Hepatocyte (in vitro differentiated cells): ENCODE measurements around the gene STIP1. TPM values are rescaled to one million over a fixed set of nuclear protein-coding genes. Genes with fewer than 3 reads are reported as not detected.
"Not testable (repeated sequence)": the region's sequence is repeated elsewhere in the genome, so short reads cannot be mapped to it uniquely, and the experiment has no call there.

Experiments
- DNase-seq: peaks from one replicate; pipeline ENCODE4 v3.0.0-alpha.2; 2016; ENCODE audit warnings: low spot score
- H2AFZ ChIP-seq: fragments of 200-600 bp; sonication (generic); 2 replicates; pipeline ENCODE4 v1.6.0; 2016; ENCODE audit warnings: antibody characterized with exemption, mild to moderate bottlenecking
- H3K27ac ChIP-seq: fragments of 200-600 bp; sonication (generic); 2 replicates; pipeline ENCODE4 v1.5.1; 2016; ENCODE audit warnings: mild to moderate bottlenecking
- H3K27me3 ChIP-seq: fragments of 200-600 bp; sonication (generic); 2 replicates; pipeline ENCODE4 v1.6.1; 2016
- H3K36me3 ChIP-seq: fragments of 200-600 bp; sonication (generic); replicated peaks from 2 replicates; pipeline ENCODE4 v1.5.1; 2016; ENCODE audit warnings: low read depth; ENCODE audit not compliant: insufficient read depth
- H3K4me1 ChIP-seq: fragments of 200-600 bp; sonication (generic); 2 replicates; pipeline ENCODE4 v1.5.1; 2016; ENCODE audit warnings: mild to moderate bottlenecking, moderate library complexity; ENCODE audit not compliant: insufficient read depth
- H3K4me2 ChIP-seq: fragments of 200-600 bp; sonication (generic); 2 replicates; pipeline ENCODE4 v1.6.0; 2016
- H3K4me3 ChIP-seq: fragments of 200-600 bp; sonication (generic); 2 replicates; pipeline ENCODE4 v1.5.1; 2016; ENCODE audit warnings: mild to moderate bottlenecking
- H3K79me2 ChIP-seq: fragments of 200-600 bp; sonication (generic); 2 replicates; pipeline ENCODE4 v1.6.0; 2017; ENCODE audit warnings: mild to moderate bottlenecking
- H3K9me2 ChIP-seq: fragments of 200-600 bp; sonication (generic); replicated peaks from 2 replicates; pipeline ENCODE4 v1.6.0; 2017; ENCODE audit warnings: mild to moderate bottlenecking; ENCODE audit not compliant: insufficient read depth
- H3K9me3 ChIP-seq: fragments of 200-600 bp; sonication (generic); 2 replicates; pipeline ENCODE4 v1.5.1; 2016; ENCODE audit warnings: low read depth, mild to moderate bottlenecking
- H4K20me1 ChIP-seq: fragments of 200-600 bp; sonication (generic); 2 replicates; pipeline ENCODE4 v1.6.0; 2016; ENCODE audit warnings: mild to moderate bottlenecking; ENCODE audit not compliant: insufficient read depth, poor library complexity, severe bottlenecking
- EZH2 ChIP-seq: fragments of 200-600 bp; sonication (generic); IDR thresholded peaks from 2 replicates; pipeline ENCODE4 v1.6.1; 2016; ENCODE audit warnings: antibody characterized with exemption, mild to moderate bottlenecking, borderline replicate concordance
- EZH2phosphoT487 ChIP-seq: fragments of 200-600 bp; sonication (generic); IDR thresholded peaks from one replicate; pipeline ENCODE4 v1.6.1; 2018; ENCODE audit warnings: antibody characterized with exemption, mild to moderate bottlenecking, low read depth, moderate library complexity; ENCODE audit not compliant: unreplicated experiment, severe bottlenecking
- WGBS: methylation state at CpG from one replicate; pipeline ENCODE4 v1.1.6; 2016; ENCODE audit warnings: low lambda C conversion rate; ENCODE audit errors: missing lambda C conversion rate; 5-methylcytosine and 5-hydroxymethylcytosine counted together
- polyA plus RNA-seq: library from polyadenylated mRNA; unstranded; fragments of >200 nt; fragmentation: Nextera tagmentation; extraction: Ambion mirVana; gene quantifications from 2 replicates; pipeline ENCODE4 v1.2.1, GENCODE V29; 2016
- total RNA-seq: library from RNA; depleted of rRNA; stranded (reverse); fragments of >200 nt; gene quantifications from 2 replicates; pipeline ENCODE4 v1.2.3, GENCODE V29; 2014
- TF ChIP-seq, protein P1 (sequence below): fragments of 200-600 bp; sonication (generic); IDR thresholded peaks from 2 replicates; pipeline ENCODE4 v1.5.1; 2016; ENCODE audit warnings: antibody characterized with exemption, mild to moderate bottlenecking; ENCODE audit not compliant: poor library complexity

The STIP1 gene
- total and polyA plus RNA-seq, 2 experiments from 2014 or later = 113 to 131 TPM

- Histone ChIP-seq H3K4me1 (no peaks in the 10 kb centered on the region), H3K79me2 (no peaks in the 10 kb centered on the region), H3K36me3 (no peaks in the 10 kb centered on the region), H3K27ac (no peak overlapping the region), H4K20me1 (no peaks in the 10 kb centered on the region), H3K4me2 (no peak overlapping the region), H3K4me3 (no peak overlapping the region), H3K9me3 (no peaks in the 10 kb centered on the region), H3K9me2 (no peaks in the 10 kb centered on the region), H2AFZ (no peak overlapping the region), H3K27me3 (no peaks in the 10 kb centered on the region)
- no peak for TF ChIP-seq EZH2
- TF ChIP-seq EZH2phosphoT487 = no peak
- TF ChIP-seq, protein P1, sequence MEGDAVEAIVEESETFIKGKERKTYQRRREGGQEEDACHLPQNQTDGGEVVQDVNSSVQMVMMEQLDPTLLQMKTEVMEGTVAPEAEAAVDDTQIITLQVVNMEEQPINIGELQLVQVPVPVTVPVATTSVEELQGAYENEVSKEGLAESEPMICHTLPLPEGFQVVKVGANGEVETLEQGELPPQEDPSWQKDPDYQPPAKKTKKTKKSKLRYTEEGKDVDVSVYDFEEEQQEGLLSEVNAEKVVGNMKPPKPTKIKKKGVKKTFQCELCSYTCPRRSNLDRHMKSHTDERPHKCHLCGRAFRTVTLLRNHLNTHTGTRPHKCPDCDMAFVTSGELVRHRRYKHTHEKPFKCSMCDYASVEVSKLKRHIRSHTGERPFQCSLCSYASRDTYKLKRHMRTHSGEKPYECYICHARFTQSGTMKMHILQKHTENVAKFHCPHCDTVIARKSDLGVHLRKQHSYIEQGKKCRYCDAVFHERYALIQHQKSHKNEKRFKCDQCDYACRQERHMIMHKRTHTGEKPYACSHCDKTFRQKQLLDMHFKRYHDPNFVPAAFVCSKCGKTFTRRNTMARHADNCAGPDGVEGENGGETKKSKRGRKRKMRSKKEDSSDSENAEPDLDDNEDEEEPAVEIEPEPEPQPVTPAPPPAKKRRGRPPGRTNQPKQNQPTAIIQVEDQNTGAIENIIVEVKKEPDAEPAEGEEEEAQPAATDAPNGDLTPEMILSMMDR = no peak
- WGBS = 98% methylated on average over 14 of the region's 14 CpGs
- no peak for DNase-seq
Measured at GRCh38 chr11:64156235-64157011, 29.5 kb upstream of the STIP1 start.

- no peaks in the 10 kb centered on the region for H3K4me1 ChIP-seq
- no peaks in the 10 kb centered on the region for H3K9me2 ChIP-seq
- H3K9me3 ChIP-seq = no peaks in the 10 kb centered on the region
- no peak overlapping the region for H3K27ac ChIP-seq
- no peaks in the 10 kb centered on the region for H3K79me2 ChIP-seq
- no peaks in the 10 kb centered on the region for H3K36me3 ChIP-seq
- no peak overlapping the region for H2AFZ ChIP-seq
- H3K4me2 ChIP-seq = no peak overlapping the region
- H3K4me3 ChIP-seq = no peak overlapping the region
- H3K27me3 ChIP-seq = no peaks in the 10 kb centered on the region
- no peak for DNase-seq
- WGBS = 87% methylated on average over 17 of the region's 17 CpGs
- TF ChIP-seq EZH2 (no peak), EZH2phosphoT487 (no peak)
- no peaks in the 10 kb centered on the region for H4K20me1 ChIP-seq
Measured at GRCh38 chr11:64157631-64158394, 28.2 kb upstream of the STIP1 start.

DNA sequence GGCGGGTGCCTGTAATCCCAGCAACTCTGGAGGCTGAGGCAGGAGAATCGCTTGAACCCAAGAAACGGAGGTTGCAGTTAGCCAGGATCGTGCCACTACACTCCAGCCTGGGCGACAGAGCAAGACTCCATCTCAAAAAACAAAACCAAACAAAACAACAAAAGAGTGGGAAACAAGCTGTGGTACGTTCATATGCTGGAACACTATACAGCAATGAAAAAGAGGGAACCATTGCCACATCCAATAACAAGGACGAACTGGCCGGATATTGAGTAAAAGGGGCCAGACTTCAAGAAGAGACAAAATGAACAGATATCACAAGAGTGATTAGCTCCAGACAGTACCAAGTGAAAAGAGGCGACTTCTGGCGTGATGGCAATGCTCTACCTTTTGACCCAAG, 24.9 kb upstream of the STIP1 start:
- H3K4me2 ChIP-seq = no peak overlapping the region
- H4K20me1 ChIP-seq = no peaks in the 10 kb centered on the region
- H3K9me2 ChIP-seq = no peaks in the 10 kb centered on the region
- no peak overlapping the region for H3K4me3 ChIP-seq
- H3K27me3 ChIP-seq = no peaks in the 10 kb centered on the region
- no peaks in the 10 kb centered on the region for H3K36me3 ChIP-seq
- DNase-seq = no peak
- peaks cover 3% of the 10 kb centered on the region for H3K4me1 ChIP-seq
- H3K79me2 ChIP-seq = no peaks in the 10 kb centered on the region
- no peak overlapping the region for H2AFZ ChIP-seq
- TF ChIP-seq, protein P1 = no peak
- TF ChIP-seq EZH2phosphoT487 (no peak), EZH2 (no peak)
- no peaks in the 10 kb centered on the region for H3K9me3 ChIP-seq
- WGBS = 96% methylated on average over 10 of the region's 10 CpGs
- no peak overlapping the region for H3K27ac ChIP-seq

DNA sequence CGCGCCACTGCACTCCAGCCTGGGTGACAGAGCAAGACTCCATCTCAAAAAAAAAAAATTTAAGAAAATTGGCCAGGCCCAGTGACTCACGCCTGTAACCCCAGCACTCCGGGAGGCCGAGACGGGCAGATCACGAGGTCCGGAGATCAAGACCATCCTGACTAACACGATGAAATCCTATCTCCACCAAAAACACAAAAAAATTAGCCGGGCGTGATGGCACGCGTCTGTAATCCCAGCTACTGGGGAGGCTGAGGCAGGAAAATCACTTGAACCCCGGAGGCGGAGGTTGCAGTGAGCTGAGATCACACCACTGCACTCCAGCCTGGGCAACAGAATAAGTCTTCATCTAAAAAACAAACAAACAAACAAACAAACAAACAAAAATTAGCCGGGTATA, 23.2 kb upstream of the STIP1 start:
- peaks cover 10% of the 10 kb centered on the region for H3K4me1 ChIP-seq
- H3K4me2 ChIP-seq, DNase-seq, H3K27me3 ChIP-seq, H4K20me1 ChIP-seq, H3K79me2 ChIP-seq, H3K9me3 ChIP-seq, H3K27ac ChIP-seq, H3K9me2 ChIP-seq, H3K4me3 ChIP-seq, H3K36me3 ChIP-seq, H2AFZ ChIP-seq: not testable (repeated sequence)
- 96% methylated on average over 16 of the region's 16 CpGs for WGBS
